Measurements from ENCODE around the gene CCDC122. TPM values are rescaled to one million over a fixed set of nuclear protein-coding genes. Genes with fewer than 3 reads are reported as not detected.

Gene CCDC122
- 1 to 10 TPM; 2.3 to 10.0 (median 4.9) TPM for total RNA-seq
- polyA plus RNA-seq, result 1 to 10 TPM; 1.4 to 5.2 TPM
- long read RNA-seq, donor 1, partial matches to known transcripts, result 0 of 1 reads
- long read RNA-seq, donor 1, other reads (novel, unspliced or antisense), result 1 of 1 reads
- long read RNA-seq, donor 2, partial matches to known transcripts, result 4 of 18 reads
- long read RNA-seq, donor 2, other reads (novel, unspliced or antisense), result 14 of 18 reads
- long read RNA-seq, donor 3, partial matches to known transcripts, result 1 of 7 reads
- long read RNA-seq, donor 3, other reads (novel, unspliced or antisense), result 5 of 7 reads

GRCh38 chr13:43878892-43879754, at the start of gene CCDC122:
Gene CCDC122, minus strand, starts transcription at chr13:43879740. Its CDS starts 10,364 bp downstream, at chr13:43869376.
- Histone ChIP-seq H3K4me3 (peak within 1 kb of the TSS; percentile 67 to 97 (median 79)), H3K9me3 (no peaks in the 10 kb centered on the region), H3K4me1 (peaks cover 0 to 53% (median 11%) of the 10 kb centered on the region in 12 donors), H3K27me3 (no peaks in the 10 kb centered on the region), H3K27ac (peak within 1 kb of the TSS; percentile 85 to 99 (median 94)), H3K36me3 (peaks cover 0 to 2% (median 0%) of the 10 kb centered on the region in 9 donors)
- intact Hi-C loops (cut with DNase I), result loop anchor here in 6 of 10 donors (10.0 kb wide), 4 partner anchors 574 to 1284 kb away; no protein-coding TSS in a partner anchor
- TF ChIP-seq POLR2A (IDR thresholded peaks at IDR 0.05), result no peak
- TF ChIP-seq CTCF (IDR thresholded peaks at IDR 0.05), result peak in 1 of 12 donors; percentile 6
- WGBS, 4 donors, result 0 to 1% (median 1%) methylated on average over 24 to 78 of the region's 78 CpGs
- peak; percentile 80 to 94 (median 90) for DNase-seq
- peak; percentile 67 to 92 (median 88) for ATAC-seq

GRCh38 chr13:43924549-43925245, 45.2 kb upstream of the CCDC122 start:
- Histone ChIP-seq H3K4me1 (no peaks in the 10 kb centered on the region), H3K27ac (no peak overlapping the region), H3K36me3 (no peaks in the 10 kb centered on the region), H3K4me3 (no peak overlapping the region), H3K9me3 (no peaks in the 10 kb centered on the region), H3K27me3 (peaks cover 0 to 76% (median 0%) of the 10 kb centered on the region in 9 donors)
- intact Hi-C loops (cut with DNase I), result no loop called here
- TF ChIP-seq CTCF (IDR thresholded peaks at IDR 0.05) (no peak), POLR2A (IDR thresholded peaks at IDR 0.05) (no peak)
- 84 to 95% (median 89%) methylated on average over 5 of the region's 5 CpGs for WGBS, 4 donors
- no peak for ATAC-seq
- no peak for DNase-seq

- intact Hi-C loops (cut with DNase I), result no loop called here
- no peak overlapping the region for H3K27ac ChIP-seq
- DNase-seq (no peak), ATAC-seq (no peak)
- H3K4me1 ChIP-seq, result no peaks in the 10 kb centered on the region
- 97 to 100% (median 99%) methylated on average over 1 of the region's 1 CpG for WGBS, 4 donors
- no peaks in the 10 kb centered on the region for H3K9me3 ChIP-seq
- H3K36me3 ChIP-seq, result no peaks in the 10 kb centered on the region
- no peak for TF ChIP-seq CTCF (IDR thresholded peaks at IDR 0.05)
- TF ChIP-seq POLR2A (IDR thresholded peaks at IDR 0.05), result no peak
- peaks cover 0 to 51% (median 0%) of the 10 kb centered on the region in 9 donors for H3K27me3 ChIP-seq
- no peak overlapping the region for H3K4me3 ChIP-seq
These were observed 41.6 kb upstream of the CCDC122 start for GRCh38 chr13:43920965-43921674.
